H1 (cell line): ENCODE results near the gene CHTF18.

Experiments
- CTCF ChIP-seq, 3 experiments: IDR thresholded peaks; 1 replicate in 2 of 3; 2 replicates in 1 of 3; pipeline versions ENCODE4 v1.5.1 to v1.6.1; 2011; ENCODE audit warnings: low read length in 3 of 3, mild to moderate bottlenecking in 3 of 3, inconsistent platforms in 2 of 3, low read depth in 1 of 3, moderate library complexity in 1 of 3; ENCODE audit not compliant: insufficient read depth in 1 of 3; ENCODE audit errors: control extremely low read depth in 1 of 3
- EGR1 ChIP-seq: IDR thresholded peaks from 2 replicates; pipeline ENCODE4 v1.6.1; 2011; ENCODE audit warnings: low read depth, low read length, borderline replicate concordance
- EZH2 ChIP-seq: fragments of 200-600 bp; sonication (generic); IDR thresholded peaks from 2 replicates; pipeline ENCODE4 v1.7.1; 2012; ENCODE audit warnings: low read depth, mild to moderate bottlenecking, moderate library complexity, low read length, inconsistent platforms; ENCODE audit not compliant: severe bottlenecking
- FOSL1 ChIP-seq: IDR thresholded peaks from 2 replicates; pipeline ENCODE4 v1.6.1; 2011; ENCODE audit warnings: mild to moderate bottlenecking, low read depth, low read length, moderate library complexity; ENCODE audit not compliant: insufficient read depth
- HDAC2 ChIP-seq, 2 experiments: fragments of 300-600 bp in 1 of 2; sonication (generic) in 1 of 2; IDR thresholded peaks; 2 replicates each; pipeline ENCODE4 v1.6.1; 2011 to 2012; ENCODE audit warnings: low read depth in 2 of 2, low read length in 2 of 2, mild to moderate bottlenecking in 2 of 2, moderate library complexity in 2 of 2, borderline replicate concordance in 1 of 2, inconsistent platforms in 1 of 2
- POLR2A ChIP-seq, 2 experiments: IDR thresholded peaks; 1 replicate in 1 of 2; 2 replicates in 1 of 2; pipeline ENCODE4 v1.6.1; 2011; ENCODE audit warnings: low read depth in 2 of 2, low read length in 2 of 2, mild to moderate bottlenecking in 2 of 2; ENCODE audit errors: control extremely low read depth in 1 of 2
- POLR2AphosphoS5 ChIP-seq: IDR thresholded peaks from 2 replicates; pipeline ENCODE4 v1.6.1; 2011; ENCODE audit warnings: low read depth, low read length
- RAD21 ChIP-seq, 2 experiments: IDR thresholded peaks in 1 of 2; conservative IDR thresholded peaks in 1 of 2; 2 replicates each; pipeline ENCODE4 v1.6.1; 2011; ENCODE audit warnings: low read depth in 2 of 2, low read length in 2 of 2, improper control_type of control experiment in 1 of 2, inconsistent platforms in 1 of 2, mild to moderate bottlenecking in 1 of 2, moderate library complexity in 1 of 2
- SIRT6 ChIP-seq: IDR thresholded peaks from one replicate; pipeline ENCODE4 v1.7.1; 2012; ENCODE audit warnings: low read length, inconsistent platforms
- TAF1 ChIP-seq: IDR thresholded peaks from 2 replicates; pipeline ENCODE4 v1.6.1; 2011; ENCODE audit warnings: mild to moderate bottlenecking, low read depth, low read length
- TCF12 ChIP-seq: IDR thresholded peaks from 2 replicates; pipeline ENCODE4 v1.6.1; 2011; ENCODE audit warnings: low read depth, mild to moderate bottlenecking, low read length
- YY1 ChIP-seq: IDR thresholded peaks from 2 replicates; pipeline ENCODE4 v1.6.1; 2011; ENCODE audit warnings: low read depth, mild to moderate bottlenecking, low read length

- TF ChIP-seq RAD21 (IDR thresholded peaks at IDR 0.05 in 1 of 2, conservative IDR thresholded peaks at IDR 0.05 in 1 of 2; ENCODE audit: low read depth in 2 of 2, low read length in 2 of 2) (no peak), HDAC2 (IDR thresholded peaks at IDR 0.05; ENCODE audit: borderline replicate concordance in 1 of 2, low read depth in 2 of 2, low read length in 2 of 2) (no peak), CTCF (IDR thresholded peaks at IDR 0.05; ENCODE audit: control extremely low read depth in 1 of 3, insufficient read depth in 1 of 3, low read depth in 1 of 3, low read length in 3 of 3) (no peak), YY1 (no peak), EGR1 (no peak), FOSL1 (no peak), TAF1 (no peak), EZH2 (no peak), POLR2A (IDR thresholded peaks at IDR 0.05; ENCODE audit: control extremely low read depth in 1 of 2, low read depth in 2 of 2, low read length in 2 of 2) (no peak), TCF12 (no peak), POLR2AphosphoS5 (no peak), SIRT6 (no peak)
Measured at GRCh38 chr16:764184-764750, 24.2 kb upstream of the CHTF18 start.
